OCI-LY7 (cell line): ENCODE results near the gene CACNA1D. TPM values are rescaled to one million over a fixed set of nuclear protein-coding genes. Genes with fewer than 3 reads are reported as not detected.

Source experiments
- BruUV-seq: library from RNA; stranded (reverse); fragments of 400-500 nt; replicated peaks from 2 replicates; lab custom pipeline; 2021; lab: Mats Ljungman, UMichigan
- CTCF ChIA-PET: fragments of 300-600 bp; sonication (Branson Sonifier 250); formaldehyde crosslinking; loops from one replicate; lab custom pipeline; 2022; ENCODE audit warnings: antibody characterized with exemption; ENCODE audit not compliant: unreplicated experiment; lab: Charles Lee
- POLR2A ChIA-PET: fragments of 300-600 bp; sonication (Branson Sonifier 250); formaldehyde crosslinking; loops from one replicate; lab custom pipeline; 2022; ENCODE audit warnings: antibody characterized with exemption; lab: Charles Lee
- DNase-seq: peaks from one replicate; pipeline ENCODE4 v3.0.0-alpha.2; 2015; ENCODE audit warnings: low spot score
- H2AFZ ChIP-seq: fragments of 200-600 bp; sonication (generic), shearing (Covaris generic); 2 replicates; pipeline ENCODE4 v1.6.1; 2014; ENCODE audit warnings: mild to moderate bottlenecking, antibody characterized with exemption, low read length, moderate library complexity
- H3K27ac ChIP-seq: fragments of 200-600 bp; sonication (generic); 2 replicates; pipeline ENCODE4 v1.5.1; 2014; ENCODE audit warnings: mixed run types, low read depth, mild to moderate bottlenecking, moderate library complexity, low read length, inconsistent platforms; ENCODE audit not compliant: poor library complexity, severe bottlenecking
- H3K36me3 ChIP-seq: fragments of 200-600 bp; sonication (generic); 2 replicates; pipeline ENCODE4 v1.6.1; 2014; ENCODE audit warnings: mild to moderate bottlenecking, antibody characterized with exemption, low read length, moderate library complexity, mixed read lengths; ENCODE audit not compliant: insufficient read depth
- H3K4me1 ChIP-seq: fragments of 200-600 bp; sonication (generic); 2 replicates; pipeline ENCODE4 v1.5.1; 2014; ENCODE audit warnings: mild to moderate bottlenecking, low read length; ENCODE audit not compliant: insufficient read depth, poor library complexity, severe bottlenecking
- H3K4me2 ChIP-seq: fragments of 200-600 bp; sonication (generic); 2 replicates; pipeline ENCODE4 v1.6.1; 2014; ENCODE audit warnings: mild to moderate bottlenecking, low read length
- H3K4me3 ChIP-seq: fragments of 200-600 bp; sonication (generic); 2 replicates; pipeline ENCODE4 v1.5.1; 2014; ENCODE audit warnings: mild to moderate bottlenecking, low read depth, low read length; ENCODE audit not compliant: poor library complexity, severe bottlenecking
- H3K79me2 ChIP-seq: fragments of 200-600 bp; sonication (generic); 2 replicates; pipeline ENCODE4 v1.6.1; 2016; ENCODE audit warnings: low read depth, mild to moderate bottlenecking, low read length, moderate library complexity, mixed read lengths; ENCODE audit not compliant: insufficient read depth
- H3K9me2 ChIP-seq: fragments of 200-600 bp; sonication (generic); 2 replicates; pipeline ENCODE4 v1.6.1; 2016; ENCODE audit warnings: mild to moderate bottlenecking, low read length, mixed read lengths; ENCODE audit not compliant: insufficient read depth
- H3K9me3 ChIP-seq: fragments of 200-600 bp; sonication (generic); 2 replicates; pipeline ENCODE4 v1.6.1; 2014; ENCODE audit warnings: mild to moderate bottlenecking, mixed run types, low read length, mixed read lengths
- H4K20me1 ChIP-seq: fragments of 200-600 bp; sonication (generic); 2 replicates; pipeline ENCODE4 v1.6.1; 2014; ENCODE audit warnings: mild to moderate bottlenecking, antibody characterized with exemption, low read length, moderate library complexity, mixed read lengths; ENCODE audit not compliant: insufficient read depth
- CTCF ChIP-seq: fragments of 200-600 bp; sonication (generic); conservative IDR thresholded peaks from 2 replicates; pipeline ENCODE4 v1.5.1; 2014; ENCODE audit warnings: mild to moderate bottlenecking, antibody characterized with exemption, low read length, moderate library complexity, mixed read lengths
- EZH2phosphoT487 ChIP-seq: fragments of 200-600 bp; sonication (generic); IDR thresholded peaks from 2 replicates; pipeline ENCODE4 v1.6.1; 2018; ENCODE audit warnings: low read depth, borderline replicate concordance, mild to moderate bottlenecking, mixed run types, antibody characterized with exemption, low read length, moderate library complexity, mixed read lengths
- intact Hi-C: fragments of 100-400 bp; cut with micrococcal nuclease; formaldehyde crosslinking; loops from one replicate; pipeline ENCODE4 v1.10.0; 2022; ENCODE audit not compliant: unreplicated experiment
- total RNA-seq, 2 experiments: library from RNA; depleted of rRNA in 1 of 2; stranded (reverse); fragments of >200 nt in 1 of 2; shearing (Covaris generic) in 1 of 2; gene quantifications; 2 replicates each; pipeline ENCODE4 v1.2.3, GENCODE V29; 2014 to 2022

Gene CACNA1D
- total RNA-seq, 2 experiments from 2014 or later = 0.42 TPM; not detected in 1

GRCh38 chr3:53555068-53555588 is 60.7 kb downstream of the CACNA1D start:
- TF ChIP-seq EZH2phosphoT487 (no peak), CTCF (no peak)
- H3K79me2 ChIP-seq = no peaks in the 10 kb centered on the region
- H3K4me2 ChIP-seq = no peak overlapping the region
- no TSS peak for BruUV-seq
- intact Hi-C loops = no loop called here
- no peaks in the 10 kb centered on the region for H3K9me3 ChIP-seq
- H3K9me2 ChIP-seq = no peaks in the 10 kb centered on the region
- H3K36me3 ChIP-seq = no peaks in the 10 kb centered on the region
- H2AFZ ChIP-seq = no peak overlapping the region
- H3K4me3 ChIP-seq = no peak overlapping the region
- ChIA-PET POLR2A (no interaction called here), CTCF (no interaction called here)
- no peak overlapping the region for H3K27ac ChIP-seq
- no peaks in the 10 kb centered on the region for H3K4me1 ChIP-seq
- no peak for DNase-seq
- no peaks in the 10 kb centered on the region for H4K20me1 ChIP-seq

- Histone ChIP-seq H3K9me2 (no peaks in the 10 kb centered on the region), H3K4me1 (no peaks in the 10 kb centered on the region), H2AFZ (no peak overlapping the region), H3K27ac (no peak overlapping the region), H3K9me3 (no peaks in the 10 kb centered on the region), H3K79me2 (no peaks in the 10 kb centered on the region), H3K4me3 (no peak overlapping the region), H3K4me2 (no peak overlapping the region), H4K20me1 (no peaks in the 10 kb centered on the region), H3K36me3 (no peaks in the 10 kb centered on the region)
- intact Hi-C loops = no loop called here
- BruUV-seq = no TSS peak
- no peak for TF ChIP-seq EZH2phosphoT487
- TF ChIP-seq CTCF = no peak
- ChIA-PET POLR2A (no interaction called here), CTCF (no interaction called here)
- DNase-seq = no peak
Observed at GRCh38 chr3:53566461-53567145, 72.2 kb downstream of the CACNA1D start.

GRCh38 chr3:53570081-53570480 is 75.7 kb downstream of the CACNA1D start:
- CTCF ChIA-PET = no interaction called here
- Histone ChIP-seq H3K4me2 (no peak overlapping the region), H3K27ac (no peak overlapping the region), H3K79me2 (no peaks in the 10 kb centered on the region), H3K36me3 (no peaks in the 10 kb centered on the region), H3K4me3 (no peak overlapping the region), H3K9me2 (no peaks in the 10 kb centered on the region), H4K20me1 (no peaks in the 10 kb centered on the region), H3K4me1 (no peaks in the 10 kb centered on the region), H3K9me3 (no peaks in the 10 kb centered on the region), H2AFZ (no peak overlapping the region)
- no TSS peak for BruUV-seq
- DNase-seq = no peak
- POLR2A ChIA-PET = interaction anchor here (0.7 kb wide), 1 partner anchor 14 kb away, joined by 3 read pairs; no protein-coding TSS in a partner anchor
- no peak for TF ChIP-seq EZH2phosphoT487
- no peak for TF ChIP-seq CTCF
- intact Hi-C loops = no loop called here
